Stimulated activated CD4-positive, alpha-beta T cell treated with anti-CD3 and anti-CD28 coated beads, Interleukin-12 subunit alpha, Interleukin-12 subunit beta, amount 100 ng/mL, for 24 hours (primary cell): ENCODE measurements around the gene AP5S1.
"Not testable (repeated sequence)": the region's sequence is repeated elsewhere in the genome, so short reads cannot be mapped to it uniquely, and the experiment has no call there.

ENCODE experiments used
- DNase-seq, 2 experiments: peaks; one replicate each; pipeline ENCODE4 v3.0.0-alpha.2; 2020; ENCODE audit warnings: low read depth in 2 of 2

AP5S1 gene

DNA sequence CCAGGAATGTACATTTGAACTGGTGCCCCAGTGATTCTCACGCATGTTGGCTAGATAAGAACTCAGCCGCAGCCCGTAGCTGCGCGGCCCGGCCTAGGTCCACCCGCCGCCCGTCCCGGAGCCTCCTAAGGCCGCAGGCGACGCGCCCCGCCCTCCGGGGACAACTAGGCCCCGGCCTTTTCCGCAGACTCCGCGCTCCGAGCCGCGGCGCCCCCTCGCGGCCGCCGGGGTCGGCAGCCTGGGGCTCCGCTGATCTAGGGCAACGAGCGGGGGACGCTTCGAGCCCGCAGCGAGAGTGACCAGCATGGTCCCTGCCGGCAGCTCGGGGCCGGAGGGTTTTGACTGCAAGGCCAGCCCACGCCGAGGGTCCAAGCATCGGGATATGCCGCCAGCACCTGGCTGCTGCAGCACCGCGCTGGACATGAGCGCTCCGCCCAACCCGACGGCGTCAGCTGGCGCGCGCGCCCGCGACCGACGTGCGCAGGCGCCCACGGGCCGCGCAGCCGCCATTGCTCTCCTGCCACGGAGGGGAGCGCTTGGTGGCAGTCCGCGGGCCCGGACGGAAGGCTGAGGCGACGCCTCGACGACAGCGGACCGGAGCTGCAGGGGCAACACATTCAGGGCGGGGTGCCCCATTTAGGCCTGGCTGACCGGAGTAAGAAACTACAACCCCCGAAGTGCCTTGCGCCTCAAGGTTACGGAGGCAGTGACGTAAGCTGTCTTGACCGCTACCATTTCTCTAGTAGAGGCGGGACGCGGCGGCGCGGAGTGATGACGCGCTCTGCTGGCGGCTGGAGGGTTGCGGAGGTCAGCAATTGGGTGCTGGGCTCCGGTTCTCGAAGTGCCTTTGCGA lies at the start of gene AP5S1:
AP5S1 (plus strand) TSS at position 500 of the 853 bp plus-strand sequence. CDS start 1,571 bp downstream, outside the sequence.
- peak; percentile 80 to 89 for DNase-seq

DNA sequence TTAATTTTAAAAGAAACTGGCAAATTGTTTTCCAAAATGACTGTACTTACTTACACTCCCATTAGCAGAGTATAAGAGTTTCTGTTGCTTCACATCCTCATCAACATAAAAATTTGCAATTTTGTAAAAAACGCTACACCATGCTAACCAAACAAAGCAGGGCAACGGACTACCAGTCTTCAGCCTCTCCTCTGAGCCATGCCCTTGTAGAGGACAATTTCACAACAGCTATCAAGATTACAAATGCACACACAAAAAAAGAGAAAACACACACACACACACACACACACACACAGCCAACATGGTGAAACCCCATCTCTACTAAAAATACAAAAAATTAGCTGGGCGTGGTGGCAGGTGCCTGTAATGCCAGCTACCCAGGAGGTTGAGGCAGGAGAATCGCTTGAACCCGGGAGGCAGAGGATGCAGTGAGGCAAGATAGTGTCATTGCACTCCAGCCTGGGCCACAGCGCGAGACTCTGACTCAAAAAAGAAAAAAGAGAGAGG lies 48.7 kb upstream of the AP5S1 start:
- DNase-seq: no peak

GRCh38 chr20:3775457-3776108 lies 44.8 kb upstream of the AP5S1 start:
- DNase-seq: no peak

GRCh38 chr20:3777381-3777715 lies 43.0 kb upstream of the AP5S1 start:
- no peak for DNase-seq

DNA sequence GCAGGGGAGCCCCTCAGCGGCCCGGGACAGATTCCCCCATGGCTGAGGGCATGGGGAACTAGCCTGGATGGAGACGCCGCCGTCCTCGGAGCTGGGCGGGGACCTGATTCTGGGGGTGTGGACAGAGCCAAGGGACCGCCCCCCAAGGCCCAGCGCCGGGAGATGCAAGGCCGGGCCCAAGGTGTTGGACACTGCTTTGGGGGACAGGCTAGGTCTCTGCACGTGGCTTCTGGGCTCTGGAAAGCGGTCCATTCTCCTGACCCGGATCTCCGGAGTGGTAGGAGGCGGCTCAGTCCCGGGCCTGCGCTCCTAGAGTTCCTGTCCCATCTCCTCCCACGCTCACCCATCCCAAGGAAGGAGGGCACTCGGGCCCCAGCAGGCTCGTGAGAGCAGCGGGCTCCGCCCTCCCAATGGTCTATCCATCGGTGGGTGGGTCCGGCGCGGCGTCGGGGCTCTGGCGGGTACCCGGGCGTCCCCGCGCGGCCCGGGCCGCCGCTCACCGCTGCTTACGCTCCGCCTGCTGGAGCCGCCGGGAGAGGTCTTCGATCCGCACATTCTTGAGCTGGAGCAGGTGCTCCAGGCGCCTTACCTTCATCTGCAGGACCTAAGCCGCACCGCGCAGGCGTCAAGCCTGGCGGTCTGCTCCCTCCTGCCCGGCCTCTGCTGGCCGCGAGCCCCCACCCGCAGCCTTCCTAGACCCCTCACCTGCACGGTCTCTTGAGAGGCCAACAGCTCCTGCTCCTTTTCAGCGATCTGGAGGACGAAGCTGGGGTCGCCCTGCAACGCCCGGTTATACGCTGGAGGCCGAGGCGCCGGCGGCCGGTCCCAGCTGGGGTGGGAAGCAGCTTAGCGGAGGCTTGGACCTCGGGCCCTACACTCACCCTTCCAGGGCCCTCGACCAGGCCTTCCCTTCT lies 42.4 kb upstream of the AP5S1 start:
- peak in 1 of 2 experiments; percentile 54 for DNase-seq

- DNase-seq: no peak
These were observed 41.4 kb upstream of the AP5S1 start for GRCh38 chr20:3778976-3779375.

DNA sequence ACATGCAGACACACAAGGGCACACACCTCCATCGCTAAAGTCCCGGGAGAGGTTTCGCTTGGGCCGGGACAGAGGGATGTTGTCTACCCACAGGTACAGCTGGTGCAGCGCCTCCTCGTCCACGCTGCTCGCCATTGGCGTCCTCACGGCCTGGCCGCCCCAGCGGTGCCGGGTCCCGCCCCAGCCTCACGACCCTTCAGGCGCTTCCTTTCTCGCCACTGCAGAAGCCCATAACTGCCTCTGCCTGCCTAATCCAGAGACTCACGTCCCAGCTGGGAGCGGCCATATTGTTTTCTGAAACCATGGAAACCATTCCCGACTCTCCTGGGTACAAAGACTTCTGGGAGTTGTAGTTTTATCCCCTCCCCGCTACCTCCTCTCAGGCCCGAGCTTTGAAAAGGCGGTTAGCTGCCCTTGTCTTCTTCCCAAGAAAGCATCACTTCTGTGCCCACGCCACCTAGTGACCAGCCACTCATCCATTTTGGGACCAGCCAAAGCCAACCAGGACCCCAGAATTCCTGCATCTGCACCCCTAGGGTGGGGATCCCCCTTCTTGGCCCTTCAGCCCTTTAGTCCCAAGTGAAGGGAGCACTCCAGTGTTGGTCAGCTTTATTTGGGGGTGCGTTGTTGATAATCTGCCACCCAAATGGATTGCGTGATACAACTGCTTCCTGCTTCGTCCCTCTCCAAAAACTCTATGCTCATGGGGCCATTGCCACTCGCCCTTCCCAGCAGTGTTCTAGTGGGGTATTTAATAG lies 39.0 kb upstream of the AP5S1 start, which contains the start of gene SPEF1:
SPEF1 (minus strand) TSS at position 296 of the 758 bp plus-strand sequence; CDS start at position 135, 161 bp downstream.
- no peak for DNase-seq

GRCh38 chr20:3782597-3782996 lies 37.8 kb upstream of the AP5S1 start:
- DNase-seq: no peak

DNA sequence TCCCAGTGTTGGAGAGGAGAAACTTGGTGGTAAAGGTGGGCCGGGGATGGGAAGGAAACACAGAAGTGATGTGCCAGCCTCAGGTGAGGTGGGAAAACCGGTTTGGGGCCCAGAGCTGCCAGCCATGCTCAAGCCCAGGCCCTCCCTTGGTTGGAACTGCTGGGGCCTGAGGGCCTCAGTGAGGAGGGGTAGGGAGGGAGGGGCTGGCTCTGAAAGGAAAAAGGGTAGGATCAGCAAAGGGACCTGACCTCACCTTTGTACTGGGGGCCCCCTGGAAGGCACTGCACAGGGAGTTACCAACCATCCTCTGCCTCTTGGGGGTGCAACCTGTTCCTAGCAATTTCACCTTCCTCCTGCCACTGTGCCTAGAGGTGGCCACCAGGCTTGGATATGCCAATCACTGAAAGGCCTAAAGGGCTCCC lies 37.3 kb upstream of the AP5S1 start:
- no peak for DNase-seq

GRCh38 chr20:3783511-3784195 lies 36.7 kb upstream of the AP5S1 start:
- DNase-seq: no peak

GRCh38 chr20:3784216-3784853 lies 36.0 kb upstream of the AP5S1 start:
- DNase-seq: no peak

DNA sequence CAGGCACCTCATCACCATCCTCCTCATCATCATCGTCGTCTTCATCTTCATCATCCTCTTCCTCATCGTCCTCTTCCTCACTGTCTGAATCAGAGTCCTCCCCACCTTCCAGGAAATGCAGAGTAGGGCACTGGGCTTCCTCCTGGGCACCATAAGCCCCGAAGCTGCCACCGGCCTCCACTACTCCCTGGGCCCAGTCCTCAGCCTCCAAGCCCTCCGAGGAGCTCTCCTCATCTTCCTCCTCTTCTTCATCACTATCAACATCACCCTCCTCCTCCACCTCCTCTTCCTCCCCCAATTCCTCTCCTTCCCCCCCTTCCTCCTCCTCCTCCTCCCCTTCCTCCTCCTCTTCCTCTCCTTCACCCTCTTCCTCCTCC lies 35.5 kb upstream of the AP5S1 start:
- DNase-seq: no peak

GRCh38 chr20:3785240-3786125 lies 34.9 kb upstream of the AP5S1 start:
- DNase-seq: no peak

- no peak for DNase-seq
These were observed 34.2 kb upstream of the AP5S1 start for GRCh38 chr20:3786126-3786484.

DNA sequence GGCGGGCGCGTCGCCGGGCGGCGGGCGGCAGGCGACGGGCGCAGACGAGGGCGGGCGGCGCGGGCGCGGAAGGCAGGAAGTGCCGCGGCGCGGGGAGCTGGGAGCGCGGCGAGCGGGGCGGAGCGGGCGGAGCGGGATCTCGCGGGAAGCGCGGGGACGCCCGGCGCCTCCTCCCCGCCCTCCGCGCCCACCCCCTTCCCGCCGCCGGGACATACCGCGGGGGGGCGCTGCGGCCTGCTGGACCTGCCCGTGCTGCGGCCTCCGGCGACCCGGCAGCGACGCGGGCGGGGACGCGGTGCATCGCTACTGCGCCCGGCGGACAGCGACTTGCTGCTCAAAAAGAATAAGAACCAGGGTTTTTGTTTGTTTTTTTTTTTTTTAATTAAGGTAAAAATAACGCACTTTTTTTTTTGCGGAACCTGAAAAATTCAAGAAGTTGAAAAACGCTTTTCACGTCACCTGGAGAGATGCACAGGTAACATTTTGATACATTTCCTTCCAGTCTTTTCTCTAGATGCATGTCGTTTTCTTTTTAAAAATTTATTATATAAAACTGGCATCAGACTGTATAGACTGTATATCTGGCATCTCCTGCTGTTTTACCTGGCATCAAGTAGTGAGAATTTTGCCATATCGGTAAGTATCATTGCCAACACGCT lies 33.6 kb upstream of the AP5S1 start, which contains the start of gene CENPB:
CENPB (minus strand) TSS at position 76 of the 659 bp plus-strand sequence. CDS start 257 bp downstream, outside the sequence.
- peak; percentile 73 to 87 for DNase-seq

GRCh38 chr20:3787324-3788014 lies 32.9 kb upstream of the AP5S1 start:
- DNase-seq: no peak

DNA sequence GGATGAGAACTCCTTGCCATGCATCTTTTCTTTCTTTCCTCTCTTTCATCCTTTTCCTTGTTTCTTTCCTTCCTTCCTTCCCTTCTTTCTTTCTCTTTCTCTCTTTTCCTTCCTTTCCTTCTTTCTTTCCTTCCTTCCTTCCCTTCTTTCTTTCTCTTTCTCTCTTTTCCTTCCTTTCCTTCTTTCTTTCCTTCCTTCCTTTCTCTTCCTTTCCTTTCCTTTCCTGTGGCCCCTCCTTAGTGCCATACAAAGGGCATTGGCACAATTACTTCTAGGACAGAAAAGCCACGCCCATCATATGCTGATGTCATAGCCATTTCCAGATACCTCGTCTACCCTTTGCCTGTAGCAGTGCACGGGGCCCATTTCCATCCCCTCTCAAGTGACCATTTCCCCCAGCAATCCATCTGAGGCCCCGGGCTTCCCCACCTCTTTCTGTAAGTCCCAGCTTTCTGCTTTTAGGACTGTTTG lies 31.6 kb upstream of the AP5S1 start:
- DNase-seq: no peak

GRCh38 chr20:3789201-3789600 lies 31.1 kb upstream of the AP5S1 start:
- DNase-seq: not testable (repeated sequence)
